Ovary (tissue), 9 donors: ENCODE measurements around the gene CENPV. TPM values are rescaled to one million over a fixed set of nuclear protein-coding genes. Genes with fewer than 3 reads are reported as not detected.
A peak's percentile ranks its signal among the peaks of the same experiment; 100 is the strongest.

Experiments
- DNase-seq, 5 donors: peaks; one replicate each; pipeline ENCODE4 v3.0.0-alpha.2; 2019 to 2020
- H3K27ac ChIP-seq, 2 donors: fragments of 200-600 bp; one replicate each; pipeline versions ENCODE4 v1.5.1 to v1.8.0; 2019 to 2022
- H3K27me3 ChIP-seq: fragments of 200-600 bp; one replicate; pipeline ENCODE4 v1.8.0; 2022
- H3K36me3 ChIP-seq: fragments of 200-600 bp; sonication (generic); one replicate; pipeline ENCODE4 v1.5.1; 2019
- H3K4me1 ChIP-seq: one replicate; pipeline ENCODE4 v1.8.1; 2013; ENCODE audit warnings: mild to moderate bottlenecking, moderate library complexity; ENCODE audit not compliant: insufficient read depth
- H3K4me3 ChIP-seq: fragments of 200-600 bp; sonication (generic); one replicate; pipeline ENCODE4 v1.5.1; 2017
- H3K9me3 ChIP-seq, 2 donors: fragments of 200-600 bp in 1 of 2; sonication (generic) in 1 of 2; one replicate each; pipeline versions ENCODE4 v1.5.1 to v1.8.1; 2013 to 2019; ENCODE audit warnings: mild to moderate bottlenecking in 1 of 2, moderate library complexity in 1 of 2
- EP300 ChIP-seq: sonication (generic); formaldehyde crosslinking; IDR thresholded peaks from one replicate; pipeline ENCODE4 v1.6.1; 2017; ENCODE audit warnings: antibody characterized with exemption
- POLR2A ChIP-seq: fragments of 450-650 bp; IDR thresholded peaks from one replicate; pipeline ENCODE4 v1.6.1; 2017; ENCODE audit warnings: antibody characterized with exemption, mild to moderate bottlenecking, moderate library complexity
- WGBS, 3 donors: extraction: QIAGEN DNeasy Blood & Tissue Kit in 1 of 3; methylation state at CpG; one replicate each; pipeline versions ENCODE4 v1.1.5 to v1.1.7; 2013 to 2017; 5-methylcytosine and 5-hydroxymethylcytosine counted together
- intact Hi-C, 4 donors: fragments of 100-400 bp; cut with DNase I; formaldehyde crosslinking; loops; one replicate each; pipeline versions ENCODE4 v1.11.0 to v1.15.1; 2022 to 2023
- polyA plus RNA-seq, 2 donors: library from polyadenylated mRNA; stranded (reverse); fragments of 200-250 nt in 1 of 2; fragments of 350-450 nt in 1 of 2; fragmentation: Illumina TruSeq in 1 of 2; extraction: RNeasy Lipid Tissue Mini Kit (QIAGEN cat#74804) in 1 of 2; gene quantifications; one replicate each; pipeline ENCODE4 v1.2.3, GENCODE V29; 2013 to 2014
- total RNA-seq, 7 donors: library from RNA; depleted of rRNA in 2 of 7; stranded (reverse); fragments of >200 nt in 2 of 7; fragmentation: NEBNext Ultra II Directional in 3 of 7; extraction: Animal tissue kit (Norgen Biotek cat#: 25700) in 3 of 7; gene quantifications; one replicate each; pipeline versions ENCODE4 v1.1.0 to v1.2.4, GENCODE V29; 2016 to 2023
- TF ChIP-seq, protein P1 (sequence below), 3 donors: fragments of 450-650 bp in 2 of 3; fragments of 200-600 bp in 1 of 3; IDR thresholded peaks; one replicate each; pipeline versions ENCODE4 v1.5.1 to v1.8.0; 2016 to 2022; ENCODE audit warnings: antibody characterized with exemption in 3 of 3, mild to moderate bottlenecking in 1 of 3
- donor health status: DM: no; HTN: no; CAD: no; lungs with moderate emphysema.
- donor health status: DM: no; HTN: no; CAD: no.
- donor health status: Bipolar disorder and iron deficiency.
- donor health status: DM: yes; HTN: yes; CAD: no.
- donor health status: DM: no; HTN: no; CAD: no.
- donor health status: DM: yes; HTN: yes; CAD: no.

The CENPV gene
- total and polyA plus RNA-seq, 9 donors: 18.8 to 38.9 (median 33.2) TPM

DNA sequence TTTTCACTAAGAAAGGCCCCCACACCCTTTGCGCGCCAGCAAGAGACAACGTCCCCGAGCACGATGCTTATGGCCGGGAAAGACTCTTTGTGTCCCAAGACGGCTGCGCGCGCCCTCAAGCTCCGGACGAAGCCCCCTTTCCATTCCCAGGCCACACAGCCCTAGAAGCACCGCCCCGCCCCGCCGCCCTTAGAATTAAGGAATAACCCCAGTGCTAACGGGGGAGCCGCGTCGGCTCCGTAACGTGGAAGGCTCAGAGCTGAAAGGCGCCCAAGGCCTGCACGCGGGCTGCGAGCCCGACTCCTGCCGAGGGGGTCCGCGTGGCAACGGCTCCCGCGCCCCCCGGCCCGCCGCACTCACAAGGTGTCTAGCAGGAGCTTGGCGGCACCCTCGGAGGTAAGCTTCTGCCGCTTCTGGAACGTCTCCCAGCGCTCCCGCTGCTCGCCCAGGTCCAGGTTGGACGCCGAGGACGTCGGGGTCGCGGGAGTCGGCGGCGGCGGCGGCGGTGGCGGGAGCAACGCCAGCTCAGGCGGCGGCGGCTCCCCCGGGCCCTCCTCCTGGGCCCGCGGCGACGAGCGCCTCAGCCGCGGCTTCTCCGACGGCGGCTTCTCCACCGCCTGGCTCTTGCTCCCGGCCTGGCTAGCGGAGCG, 477 bp downstream of the CENPV start:
- intact Hi-C loops: loop anchor here in 1 of 4 donors (10.0 kb wide), 1 partner anchor 68 kb away; no protein-coding TSS in a partner anchor

DNA sequence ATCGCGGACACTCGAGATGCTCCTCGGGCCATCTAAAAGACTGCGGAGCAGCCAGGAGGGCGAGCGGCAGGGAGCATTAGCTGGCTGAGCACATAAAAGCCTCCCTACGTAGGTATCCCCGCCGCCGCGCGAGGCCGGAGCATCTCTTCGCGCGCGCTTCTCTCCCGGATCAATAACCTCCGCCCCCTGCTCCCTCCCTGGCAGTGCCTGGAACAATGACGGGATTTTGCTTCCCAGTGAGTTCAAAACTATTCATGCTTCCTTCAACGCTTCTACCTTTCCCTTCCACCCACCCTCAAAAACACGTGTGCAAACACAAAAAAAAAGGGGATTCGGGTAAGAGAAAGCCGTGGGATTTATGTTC, 984 bp downstream of the CENPV start:
- Histone ChIP-seq H3K27ac (no peak overlapping the region), H3K4me3 (peak overlapping the region; percentile 84), H3K4me1 (peaks cover 2% of the 10 kb centered on the region), H3K27me3 (no peaks in the 10 kb centered on the region), H3K36me3 (no peaks in the 10 kb centered on the region), H3K9me3 (no peaks in the 10 kb centered on the region)
- TF ChIP-seq, protein P1, sequence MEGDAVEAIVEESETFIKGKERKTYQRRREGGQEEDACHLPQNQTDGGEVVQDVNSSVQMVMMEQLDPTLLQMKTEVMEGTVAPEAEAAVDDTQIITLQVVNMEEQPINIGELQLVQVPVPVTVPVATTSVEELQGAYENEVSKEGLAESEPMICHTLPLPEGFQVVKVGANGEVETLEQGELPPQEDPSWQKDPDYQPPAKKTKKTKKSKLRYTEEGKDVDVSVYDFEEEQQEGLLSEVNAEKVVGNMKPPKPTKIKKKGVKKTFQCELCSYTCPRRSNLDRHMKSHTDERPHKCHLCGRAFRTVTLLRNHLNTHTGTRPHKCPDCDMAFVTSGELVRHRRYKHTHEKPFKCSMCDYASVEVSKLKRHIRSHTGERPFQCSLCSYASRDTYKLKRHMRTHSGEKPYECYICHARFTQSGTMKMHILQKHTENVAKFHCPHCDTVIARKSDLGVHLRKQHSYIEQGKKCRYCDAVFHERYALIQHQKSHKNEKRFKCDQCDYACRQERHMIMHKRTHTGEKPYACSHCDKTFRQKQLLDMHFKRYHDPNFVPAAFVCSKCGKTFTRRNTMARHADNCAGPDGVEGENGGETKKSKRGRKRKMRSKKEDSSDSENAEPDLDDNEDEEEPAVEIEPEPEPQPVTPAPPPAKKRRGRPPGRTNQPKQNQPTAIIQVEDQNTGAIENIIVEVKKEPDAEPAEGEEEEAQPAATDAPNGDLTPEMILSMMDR (IDR thresholded peaks at IDR 0.05): no peak
- TF ChIP-seq POLR2A (no peak), EP300 (no peak)
- intact Hi-C loops: loop anchor here in 1 of 4 donors (10.0 kb wide), 1 partner anchor 67 kb away; no protein-coding TSS in a partner anchor
- WGBS, 3 donors: 0 to 1% (median 1%) methylated on average over 25 of the region's 25 CpGs
- DNase-seq: peak; percentile 12 to 53 (median 32)

More for the DNA sequence above, 477 bp downstream of the CENPV start:
- peak overlapping the region; percentile 3 to 70 for H3K27ac ChIP-seq
- WGBS, 3 donors: 0% methylated on average over 31 to 75 of the region's 75 CpGs
- H3K9me3 ChIP-seq: no peaks in the 10 kb centered on the region
- H3K36me3 ChIP-seq: no peaks in the 10 kb centered on the region
- H3K4me3 ChIP-seq: peak overlapping the region; percentile 84
- peaks cover 2% of the 10 kb centered on the region for H3K4me1 ChIP-seq
- TF ChIP-seq EP300: no peak
- no peak for TF ChIP-seq POLR2A
- TF ChIP-seq, protein P1 (IDR thresholded peaks at IDR 0.05): no peak
- no peaks in the 10 kb centered on the region for H3K27me3 ChIP-seq
- peak; percentile 34 to 66 (median 48) for DNase-seq

DNA sequence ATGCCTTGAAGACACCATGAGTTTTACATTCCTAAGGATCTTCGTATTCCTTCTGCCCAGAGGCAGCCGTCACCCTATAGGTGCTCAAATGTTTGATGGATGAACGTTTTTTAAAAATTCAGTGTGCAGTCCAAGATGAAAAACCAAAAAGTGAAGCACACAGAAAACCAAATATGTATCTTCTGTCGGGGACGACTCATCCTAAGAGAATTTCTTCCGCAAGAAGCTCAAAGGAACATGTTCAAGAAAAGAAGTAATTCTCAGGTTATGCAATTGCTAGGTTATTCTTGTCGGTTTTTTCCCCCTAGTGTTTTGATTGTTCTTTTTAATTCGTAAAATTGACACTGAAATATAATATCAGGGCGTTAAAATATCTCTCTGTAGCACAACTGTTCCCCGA, 1.4 kb downstream of the CENPV start:
- Histone ChIP-seq H3K9me3 (no peaks in the 10 kb centered on the region), H3K27ac (no peak overlapping the region), H3K27me3 (no peaks in the 10 kb centered on the region), H3K4me1 (peaks cover 2% of the 10 kb centered on the region), H3K36me3 (no peaks in the 10 kb centered on the region), H3K4me3 (peak overlapping the region; percentile 84)
- no peak for TF ChIP-seq POLR2A
- TF ChIP-seq EP300: no peak
- DNase-seq: no peak
- 26 to 30% (median 30%) methylated on average over 10 of the region's 10 CpGs for WGBS, 3 donors
- intact Hi-C loops: loop anchor here in 1 of 4 donors (10.0 kb wide), 1 partner anchor 67 kb away; no protein-coding TSS in a partner anchor

DNA sequence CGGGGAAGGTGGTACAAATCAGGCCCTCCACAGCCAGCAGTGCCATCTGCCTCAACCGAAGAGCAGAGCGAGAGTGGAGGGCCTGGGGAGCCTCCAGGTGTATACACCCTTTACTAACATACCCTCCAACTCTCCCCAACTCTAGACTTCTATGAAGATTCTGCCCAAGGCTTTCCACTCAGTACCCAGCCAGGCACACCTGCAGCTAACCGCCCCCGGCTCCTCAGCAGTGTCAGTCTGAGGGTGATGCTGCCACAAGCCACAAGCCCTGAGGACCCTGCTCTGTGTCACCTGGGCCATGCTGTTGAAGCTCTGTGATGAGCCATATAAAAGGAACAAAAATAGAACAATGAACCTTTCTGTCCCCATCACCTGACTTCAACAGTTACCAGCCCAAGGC, 3.8 kb downstream of the CENPV start:
- 93 to 97% (median 96%) methylated on average over 5 of the region's 5 CpGs for WGBS, 3 donors
- intact Hi-C loops: no loop called here

More for the DNA sequence above, 3.8 kb downstream of the CENPV start:
- Histone ChIP-seq H3K4me3 (no peak overlapping the region), H3K27me3 (no peaks in the 10 kb centered on the region), H3K4me1 (peaks cover 2% of the 10 kb centered on the region), H3K9me3 (no peaks in the 10 kb centered on the region), H3K36me3 (no peaks in the 10 kb centered on the region), H3K27ac (no peak overlapping the region)
- TF ChIP-seq POLR2A (no peak), EP300 (no peak)
- TF ChIP-seq, protein P1 (IDR thresholded peaks at IDR 0.05): no peak
- DNase-seq: no peak
